CD4-positive, CD25-positive, alpha-beta regulatory T cell (primary cell): ENCODE results near the gene SLC1A2. TPM values are rescaled to one million over a fixed set of nuclear protein-coding genes. Genes with fewer than 3 reads are reported as not detected.

Experiments used
- ATAC-seq, 2 donors: fragments of 150-1000 bp; cut with Tn5 transposase; one replicate each; pipeline ENCODE4 v1.10.0; 2021; ENCODE audit warnings: low read depth in 2 of 2, moderate number of reproducible peaks in 2 of 2, moderate library complexity in 1 of 2
- DNase-seq, 3 donors: peaks; one replicate each; pipeline versions ENCODE4 v3.0.0 to v3.0.0-alpha.2; 2012 to 2022; ENCODE audit warnings: mixed read lengths in 1 of 3
- H3K27ac ChIP-seq: one replicate; pipeline ENCODE4 v1.7.0; 2013; ENCODE audit warnings: mild to moderate bottlenecking, low read length; ENCODE audit not compliant: insufficient read depth, poor library complexity, severe bottlenecking
- H3K27me3 ChIP-seq: one replicate; pipeline ENCODE4 v1.7.0; 2013; ENCODE audit warnings: low read length; ENCODE audit not compliant: control insufficient read depth, insufficient read depth
- H3K36me3 ChIP-seq: one replicate; pipeline ENCODE4 v1.7.0; 2013; ENCODE audit warnings: mild to moderate bottlenecking, low read length, moderate library complexity; ENCODE audit not compliant: control insufficient read depth, insufficient read depth
- H3K4me1 ChIP-seq: 2 replicates; pipeline ENCODE4 v1.7.0; 2013; ENCODE audit warnings: mild to moderate bottlenecking, low read length; ENCODE audit not compliant: insufficient read depth, control insufficient read depth, poor library complexity, severe bottlenecking
- H3K4me3 ChIP-seq: one replicate; pipeline ENCODE4 v1.7.0; 2013; ENCODE audit warnings: low read depth, mild to moderate bottlenecking, low read length, moderate library complexity
- H3K9me3 ChIP-seq, 2 experiments: 1 replicate in 1 of 2; 2 replicates in 1 of 2; pipeline ENCODE4 v1.7.0; 2013; ENCODE audit warnings: low read length in 2 of 2, mild to moderate bottlenecking in 1 of 2, moderate library complexity in 1 of 2; ENCODE audit not compliant: control insufficient read depth in 2 of 2
- H3K27ac Mint-ChIP-seq, 3 donors: one replicate each; pipeline ENCODE4 v1.8.0; 2020 to 2022; ENCODE audit warnings: mild to moderate bottlenecking in 3 of 3, mixed read lengths in 3 of 3, moderate library complexity in 2 of 3
- H3K27me3 Mint-ChIP-seq: one replicate; pipeline ENCODE4 v1.8.0; 2022; ENCODE audit warnings: mild to moderate bottlenecking, mixed read lengths
- H3K36me3 Mint-ChIP-seq: one replicate; pipeline ENCODE4 v1.8.0; 2020; ENCODE audit warnings: mixed read lengths
- H3K4me1 Mint-ChIP-seq, 4 donors: one replicate each; pipeline ENCODE4 v1.8.0; 2020 to 2022; ENCODE audit warnings: mixed read lengths in 4 of 4, mild to moderate bottlenecking in 1 of 4
- H3K4me3 Mint-ChIP-seq, 4 donors: one replicate each; pipeline ENCODE4 v1.8.0; 2020 to 2022; ENCODE audit warnings: mild to moderate bottlenecking in 4 of 4, mixed read lengths in 4 of 4, moderate library complexity in 3 of 4
- H3K9me3 Mint-ChIP-seq, 7 donors: one replicate each; pipeline ENCODE4 v1.8.0; 2020 to 2022; ENCODE audit warnings: mixed read lengths in 7 of 7, mild to moderate bottlenecking in 3 of 7, moderate library complexity in 2 of 7
- polyA plus RNA-seq, 4 donors: library from polyadenylated mRNA; unstranded; fragments of 300-500 nt; fragmentation: Illumina TruSeq; gene quantifications; one replicate each; pipeline ENCODE4 v1.2.3, GENCODE V29; 2021
- total RNA-seq: library from RNA; stranded (reverse); gene quantifications from one replicate; pipeline ENCODE4 v1.2.3, GENCODE V29; 2022

SLC1A2 gene
- total and polyA plus RNA-seq, 5 donors from 2014 or later: 0.08 to 0.23 TPM; not detected in 3

DNA sequence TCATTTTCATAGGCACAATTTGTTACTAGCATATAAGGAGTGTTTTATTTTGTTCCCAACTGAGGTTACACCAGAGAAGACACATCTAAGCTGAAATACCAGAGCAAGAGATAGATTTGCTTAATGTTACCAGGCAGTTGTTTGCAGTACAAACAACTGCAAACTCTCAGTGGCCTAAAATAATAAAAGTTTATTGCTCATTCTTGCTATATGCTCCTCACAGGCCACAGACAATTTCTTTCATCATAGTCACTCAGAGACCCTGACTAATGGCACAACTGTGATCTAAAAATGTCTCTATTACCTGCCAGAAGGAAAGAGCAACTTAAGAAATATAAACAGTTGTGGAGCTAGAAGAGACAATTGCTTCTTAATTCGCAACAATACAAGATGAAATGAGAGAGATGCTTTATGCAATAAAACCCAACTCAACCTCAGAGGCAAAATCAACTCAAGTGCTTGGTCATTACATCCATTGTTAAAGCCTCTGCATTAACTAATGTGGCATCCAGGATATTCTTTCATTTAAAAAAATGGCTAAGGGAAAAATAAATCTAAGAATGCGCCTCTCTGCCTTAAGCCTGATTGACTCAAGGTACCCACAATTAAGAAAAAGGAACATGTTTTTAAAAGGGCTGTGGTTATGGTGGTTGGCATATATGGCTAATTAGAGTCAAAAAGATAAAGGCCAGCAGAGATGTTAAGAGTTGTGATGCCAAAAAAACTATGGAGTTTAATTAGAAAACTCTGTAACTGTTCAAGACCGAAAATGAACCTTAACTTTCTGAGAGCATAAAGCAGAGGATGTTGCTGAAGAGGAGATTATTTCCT lies 176.7 kb downstream of the SLC1A2 start:
- Histone ChIP-seq H3K27ac (no peak overlapping the region), H3K36me3 (no peaks in the 10 kb centered on the region), H3K4me1 (peaks cover 27% of the 10 kb centered on the region), H3K4me3 (peak overlapping the region; percentile 38), H3K9me3 (no peaks in the 10 kb centered on the region), H3K27me3 (no peaks in the 10 kb centered on the region)
- Mint-ChIP-seq H3K4me1 (peaks cover 26 to 71% (median 51%) of the 10 kb centered on the region in 4 donors), H3K4me3 (peak overlapping the region; percentile 17 to 60 (median 36)), H3K9me3 (peaks cover 0 to 6% (median 0%) of the 10 kb centered on the region in 7 donors), H3K27me3 (peaks cover 5% of the 10 kb centered on the region), H3K36me3 (peaks cover 4% of the 10 kb centered on the region), H3K27ac (peak overlapping the region; percentile 57 to 96 (median 79))
- no peak for ATAC-seq
- no peak for DNase-seq

DNA sequence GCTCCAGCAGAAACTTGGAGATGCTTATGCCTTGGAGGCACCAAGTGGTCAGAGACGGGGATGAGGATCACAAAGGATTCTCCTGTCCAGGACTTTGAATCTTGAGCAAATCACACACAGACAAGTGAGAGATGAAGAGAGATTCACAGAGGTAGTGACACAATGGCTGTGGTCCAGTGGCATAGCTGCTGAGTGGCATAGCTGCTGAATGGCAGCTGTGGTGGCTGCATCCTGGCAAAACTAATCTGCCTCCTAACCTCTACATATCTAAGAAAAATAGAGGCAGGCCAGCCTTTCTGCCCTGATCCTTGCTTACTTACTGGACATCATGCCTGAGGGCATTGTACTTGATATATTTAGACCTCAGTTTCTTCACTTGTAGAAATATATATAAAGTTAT lies 177.8 kb downstream of the SLC1A2 start:
- DNase-seq (no peak), ATAC-seq (no peak)
- Mint-ChIP-seq H3K4me3 (peak overlapping the region in 1 of 4 donors; percentile 0), H3K27me3 (no peaks in the 10 kb centered on the region), H3K9me3 (peaks cover 0 to 3% (median 0%) of the 10 kb centered on the region in 7 donors), H3K4me1 (peaks cover 30 to 71% (median 52%) of the 10 kb centered on the region in 4 donors), H3K36me3 (peaks cover 4% of the 10 kb centered on the region), H3K27ac (peak overlapping the region in 2 of 3 donors; percentile 16 to 52)
- H3K27me3 ChIP-seq: no peaks in the 10 kb centered on the region
- no peaks in the 10 kb centered on the region for H3K9me3 ChIP-seq
- peaks cover 18% of the 10 kb centered on the region for H3K4me1 ChIP-seq
- H3K36me3 ChIP-seq: no peaks in the 10 kb centered on the region
- H3K27ac ChIP-seq: no peak overlapping the region
- no peak overlapping the region for H3K4me3 ChIP-seq

DNA sequence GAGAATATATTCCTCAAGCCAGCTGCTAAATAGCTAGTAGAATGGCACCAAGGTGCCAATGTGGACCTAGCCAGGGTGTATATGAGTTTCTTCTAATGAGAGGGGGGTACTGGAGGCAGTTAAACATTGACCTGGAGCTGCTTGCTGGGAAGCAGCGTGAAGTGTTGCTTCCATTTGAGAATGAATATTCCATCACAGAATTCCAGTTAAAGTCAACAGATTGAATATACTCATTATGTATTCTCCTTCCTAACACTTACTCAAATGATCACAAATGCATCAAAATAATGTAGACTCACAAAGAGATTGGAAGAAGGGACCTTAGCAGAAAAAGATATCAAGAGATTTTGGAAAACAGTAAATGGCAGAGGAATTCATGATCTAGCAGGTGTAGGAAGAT lies 178.3 kb downstream of the SLC1A2 start:
- no peak overlapping the region for H3K27ac ChIP-seq
- ATAC-seq (no peak), DNase-seq (no peak)
- H3K27me3 ChIP-seq: no peaks in the 10 kb centered on the region
- H3K4me1 ChIP-seq: peaks cover 20% of the 10 kb centered on the region
- H3K9me3 ChIP-seq: no peaks in the 10 kb centered on the region
- Mint-ChIP-seq H3K27ac (peak overlapping the region in 2 of 3 donors; percentile 16 to 52), H3K9me3 (peaks cover 0 to 3% (median 0%) of the 10 kb centered on the region in 7 donors), H3K4me3 (peak overlapping the region in 1 of 4 donors; percentile 0), H3K36me3 (peaks cover 4% of the 10 kb centered on the region), H3K27me3 (no peaks in the 10 kb centered on the region), H3K4me1 (peaks cover 33 to 71% (median 53%) of the 10 kb centered on the region in 4 donors)
- no peak overlapping the region for H3K4me3 ChIP-seq
- no peaks in the 10 kb centered on the region for H3K36me3 ChIP-seq

DNA sequence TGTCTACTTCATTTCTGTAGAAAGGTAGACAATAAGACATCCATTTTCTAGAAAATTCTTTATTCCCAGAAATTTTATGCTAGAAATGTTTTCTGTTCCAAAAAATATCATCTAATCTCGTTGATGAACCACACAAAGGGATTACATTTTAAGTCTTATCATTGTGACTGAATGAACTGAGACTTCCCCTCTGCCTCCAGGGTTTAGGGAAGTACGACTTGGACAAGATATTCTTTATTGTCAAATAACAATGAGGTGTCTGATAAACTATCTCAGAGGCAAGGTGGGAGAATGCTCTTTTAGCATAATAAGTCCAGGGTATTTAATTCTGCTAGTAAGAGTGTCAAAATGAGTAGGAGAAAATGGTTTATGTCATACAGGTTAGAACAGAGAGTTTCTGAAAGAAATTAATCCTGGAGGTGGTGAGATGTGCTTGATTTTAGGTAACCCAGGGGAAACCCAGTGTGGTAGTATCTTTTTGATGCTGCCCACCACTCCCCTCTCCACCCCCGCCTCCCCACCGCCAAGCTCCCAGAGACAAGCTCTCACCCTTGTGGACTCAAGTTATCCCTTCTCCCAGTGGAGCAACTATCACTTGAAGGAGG lies 179.8 kb downstream of the SLC1A2 start:
- Mint-ChIP-seq H3K36me3 (peaks cover 8% of the 10 kb centered on the region), H3K27ac (peak overlapping the region in 1 of 3 donors; percentile 71), H3K4me1 (peaks cover 41 to 71% (median 59%) of the 10 kb centered on the region in 4 donors), H3K9me3 (peaks cover 0 to 5% (median 3%) of the 10 kb centered on the region in 7 donors), H3K27me3 (no peaks in the 10 kb centered on the region), H3K4me3 (no peak overlapping the region)
- Histone ChIP-seq H3K27ac (no peak overlapping the region), H3K4me3 (no peak overlapping the region), H3K9me3 (no peaks in the 10 kb centered on the region), H3K27me3 (no peaks in the 10 kb centered on the region), H3K4me1 (peaks cover 34% of the 10 kb centered on the region), H3K36me3 (no peaks in the 10 kb centered on the region)
- DNase-seq (no peak), ATAC-seq (no peak)

DNA sequence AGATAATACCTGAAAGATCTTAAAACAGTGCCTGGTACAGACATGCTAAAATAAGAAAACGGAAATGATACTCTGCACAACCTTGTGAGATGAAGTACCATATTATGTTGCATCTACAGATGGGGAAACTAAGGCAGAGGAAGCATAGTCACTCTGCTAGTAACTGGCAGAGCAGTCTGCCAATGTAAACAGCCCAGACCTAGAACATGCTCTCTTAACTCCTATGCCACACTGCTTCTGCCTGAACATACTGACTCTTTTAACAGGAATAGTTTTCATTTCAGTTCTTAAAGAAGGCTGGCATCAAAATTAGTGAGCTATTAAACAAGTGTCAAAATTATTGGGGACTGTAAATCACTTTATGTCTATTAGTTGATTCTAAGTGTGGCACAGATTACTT lies 180.5 kb downstream of the SLC1A2 start:
- peaks cover 46 to 71% (median 59%) of the 10 kb centered on the region in 4 donors for H3K4me1 Mint-ChIP-seq
- H3K4me3 Mint-ChIP-seq: no peak overlapping the region
- Histone ChIP-seq H3K27me3 (no peaks in the 10 kb centered on the region), H3K36me3 (no peaks in the 10 kb centered on the region), H3K4me3 (no peak overlapping the region), H3K9me3 (no peaks in the 10 kb centered on the region), H3K4me1 (peaks cover 34% of the 10 kb centered on the region), H3K27ac (no peak overlapping the region)
- peaks cover 2 to 11% (median 7%) of the 10 kb centered on the region in 7 donors for H3K9me3 Mint-ChIP-seq
- peaks cover 8% of the 10 kb centered on the region for H3K36me3 Mint-ChIP-seq
- H3K27me3 Mint-ChIP-seq: no peaks in the 10 kb centered on the region
- ATAC-seq (no peak), DNase-seq (no peak)
- peak overlapping the region in 1 of 3 donors; percentile 76 for H3K27ac Mint-ChIP-seq

DNA sequence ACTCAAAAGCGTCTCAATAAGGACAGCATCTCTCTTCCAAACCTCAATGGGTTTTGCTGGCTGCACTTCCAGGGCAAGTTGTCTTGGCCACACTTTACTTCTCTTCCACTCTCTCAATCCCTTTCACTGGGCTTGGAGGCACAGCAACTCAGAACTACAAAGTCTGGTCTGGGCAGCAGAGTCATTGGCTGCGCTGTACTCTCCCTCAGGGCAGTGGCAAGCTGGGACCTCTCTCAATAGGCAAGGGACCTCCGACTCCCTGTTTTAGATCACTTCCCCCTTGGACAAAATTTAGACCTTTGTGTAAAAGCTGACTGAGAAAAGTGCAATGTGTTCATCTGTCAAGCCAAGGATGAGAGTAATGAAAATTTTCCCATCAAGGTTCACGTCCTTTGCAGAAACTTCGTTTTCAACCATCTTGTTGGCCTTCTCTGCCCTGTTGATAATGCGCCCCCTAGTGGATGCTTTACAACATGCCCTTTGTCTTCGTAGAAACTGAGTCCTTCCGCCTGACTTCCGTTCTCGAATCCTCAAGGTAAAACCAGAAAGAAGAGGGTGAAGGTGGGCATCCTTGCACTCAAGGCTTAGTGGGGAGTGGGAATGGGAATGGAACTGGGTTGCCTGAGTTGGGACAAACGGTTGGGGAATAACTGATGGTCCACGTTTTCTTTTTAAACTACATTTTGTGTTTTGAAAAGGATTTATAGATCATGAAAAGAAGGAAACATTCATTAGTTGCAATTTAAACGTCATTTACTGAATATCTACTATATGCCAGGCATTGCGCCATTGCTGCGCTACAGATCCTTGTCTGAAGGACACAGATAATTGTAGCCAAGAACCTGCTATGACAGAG lies 181.3 kb downstream of the SLC1A2 start:
- Histone ChIP-seq H3K36me3 (no peaks in the 10 kb centered on the region), H3K9me3 (peaks cover 0 to 2% of the 10 kb centered on the region in 2 experiments), H3K27ac (no peak overlapping the region), H3K4me1 (peaks cover 32% of the 10 kb centered on the region), H3K27me3 (no peaks in the 10 kb centered on the region), H3K4me3 (no peak overlapping the region)
- Mint-ChIP-seq H3K27ac (peak overlapping the region; percentile 48 to 88 (median 76)), H3K4me3 (peak overlapping the region in 1 of 4 donors; percentile 13), H3K36me3 (peaks cover 6% of the 10 kb centered on the region), H3K4me1 (peaks cover 50 to 71% (median 60%) of the 10 kb centered on the region in 4 donors), H3K27me3 (no peaks in the 10 kb centered on the region), H3K9me3 (peaks cover 1 to 14% (median 7%) of the 10 kb centered on the region in 7 donors)
- peak; percentile 23 to 84 (median 61) for DNase-seq
- ATAC-seq: no peak

DNA sequence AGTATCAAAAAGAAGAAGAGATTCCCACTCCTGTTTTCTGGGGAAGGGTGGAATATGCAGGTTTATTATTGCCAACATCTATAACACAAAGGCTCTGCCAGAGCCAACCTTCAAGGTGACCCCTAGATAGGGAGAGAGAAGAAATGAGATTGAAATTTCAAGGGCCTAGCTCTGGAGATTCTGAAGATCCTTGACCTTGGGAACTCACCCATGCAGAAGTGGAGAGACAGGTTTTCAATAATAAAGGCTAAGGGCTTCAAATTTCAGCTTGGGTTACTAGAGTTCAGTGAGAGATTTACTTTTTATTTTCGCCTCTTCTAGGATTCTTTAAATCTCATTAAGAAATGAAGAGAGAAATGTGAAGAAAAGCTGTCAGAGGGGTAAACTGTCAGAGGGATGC lies 182.0 kb downstream of the SLC1A2 start:
- H3K4me3 ChIP-seq: no peak overlapping the region
- no peak for DNase-seq
- H3K4me1 ChIP-seq: peaks cover 26% of the 10 kb centered on the region
- no peaks in the 10 kb centered on the region for H3K27me3 Mint-ChIP-seq
- H3K27me3 ChIP-seq: no peaks in the 10 kb centered on the region
- peak overlapping the region in 2 of 3 donors; percentile 72 to 76 for H3K27ac Mint-ChIP-seq
- no peak for ATAC-seq
- peaks cover under 1% of the 10 kb centered on the region for H3K36me3 ChIP-seq
- peaks cover 0 to 15% (median 7%) of the 10 kb centered on the region in 7 donors for H3K9me3 Mint-ChIP-seq
- peaks cover 7% of the 10 kb centered on the region for H3K36me3 Mint-ChIP-seq
- no peak overlapping the region for H3K27ac ChIP-seq
- H3K4me1 Mint-ChIP-seq: peaks cover 45 to 68% (median 57%) of the 10 kb centered on the region in 4 donors
- H3K4me3 Mint-ChIP-seq: peak overlapping the region in 1 of 4 donors; percentile 25
- peaks cover 0 to 8% of the 10 kb centered on the region in 2 experiments for H3K9me3 ChIP-seq
